RWPE1 (cell line): ENCODE data around the gene PIK3AP1.
"Not testable (repeated sequence)": the region's sequence is repeated elsewhere in the genome, so short reads cannot be mapped to it uniquely, and the experiment has no call there.

Experiments
- CTCF ChIA-PET: fragments of 350-600 bp; sonication (Branson Sonifier 250); formaldehyde crosslinking; extraction: SDS; loops from one replicate; lab custom pipeline; 2021; lab: Yijun Ruan, JAX
- POLR2A ChIA-PET: fragments of 400-600 bp; formaldehyde crosslinking; extraction: SDS; loops from one replicate; lab custom pipeline; 2020; ENCODE audit warnings: antibody characterized with exemption; ENCODE audit not compliant: low non-redundant PET; lab: Yijun Ruan, JAX
- DNase-seq: peaks from one replicate; pipeline ENCODE4 v3.0.0; 2012; ENCODE audit warnings: low spot score
- H3K27ac ChIP-seq: fragments of 450-650 bp; 2 replicates; pipeline ENCODE4 v1.5.1; 2017
- CTCF ChIP-seq: fragments of 450-650 bp; conservative IDR thresholded peaks from 2 replicates; pipeline ENCODE4 v1.5.1; 2017; ENCODE audit warnings: low read depth, mild to moderate bottlenecking

The PIK3AP1 gene

GRCh38 chr10:96758423-96758822 is 38.1 kb upstream of the PIK3AP1 start:
- POLR2A ChIA-PET: no interaction called here
- no peak for TF ChIP-seq CTCF
- no peak for DNase-seq
- CTCF ChIA-PET: interaction anchor here (0.6 kb wide), 1 partner anchor 254 kb away, joined by 3 read pairs; no protein-coding TSS in a partner anchor
- H3K27ac ChIP-seq: no peak overlapping the region

- no peak for DNase-seq
- TF ChIP-seq CTCF: no peak
- CTCF ChIA-PET: interaction anchor here (0.5 to 0.9 kb wide), 3 partner anchors 14 to 232 kb away, joined by 4 to 5 read pairs (median 4); no protein-coding TSS in a partner anchor
- H3K27ac ChIP-seq: no peak overlapping the region
- POLR2A ChIA-PET: no interaction called here
Observed at GRCh38 chr10:96756111-96756903, 36.0 kb upstream of the PIK3AP1 start.

- no peak for TF ChIP-seq CTCF
- no peak overlapping the region for H3K27ac ChIP-seq
- POLR2A ChIA-PET: no interaction called here
- CTCF ChIA-PET: no interaction called here
- no peak for DNase-seq
Observed at GRCh38 chr10:96753956-96754355, 33.6 kb upstream of the PIK3AP1 start.

- H3K27ac ChIP-seq: no peak overlapping the region
- ChIA-PET CTCF (interaction anchor here (0.6 kb wide), 1 partner anchor 8 kb away, joined by 9 read pairs; no protein-coding TSS in a partner anchor), POLR2A (no interaction called here)
- no peak for DNase-seq
- no peak for TF ChIP-seq CTCF
Observed at GRCh38 chr10:96752375-96752774, 32.1 kb upstream of the PIK3AP1 start.

GRCh38 chr10:96750316-96750715 is 30.0 kb upstream of the PIK3AP1 start:
- CTCF ChIA-PET: interaction anchor here (0.6 kb wide), 1 partner anchor 94 kb away, joined by 4 read pairs; no protein-coding TSS in a partner anchor
- POLR2A ChIA-PET: not testable (repeated sequence)

GRCh38 chr10:96747734-96748550 is 27.6 kb upstream of the PIK3AP1 start:
- ChIA-PET CTCF (interaction anchor here (0.9 kb wide), 1 partner anchor 23 kb away, joined by 3 read pairs; no protein-coding TSS in a partner anchor), POLR2A (interaction anchor here (0.6 kb wide), 1 partner anchor 266 kb away, joined by 4 read pairs; no protein-coding TSS in a partner anchor)
- TF ChIP-seq CTCF: no peak
- H3K27ac ChIP-seq: no peak overlapping the region
- no peak for DNase-seq

More at GRCh38 chr10:96750316-96750715, 30.0 kb upstream of the PIK3AP1 start:
- H3K27ac ChIP-seq, DNase-seq: not testable (repeated sequence)
